Thoracic aorta (tissue), 2 donors: Measurements from ENCODE around the gene GCN1. TPM values are rescaled to one million over a fixed set of nuclear protein-coding genes. Genes with fewer than 3 reads are reported as not detected.
A peak's percentile ranks its signal among the peaks of the same experiment; 100 is the strongest.

Source experiments
- ATAC-seq: fragments of 150-250 bp; one replicate; pipeline ENCODE4 v1.8.0; 2017; ENCODE audit warnings: low read depth; ENCODE audit not compliant: insufficient number of reproducible peaks, low FRiP score
- DNase-seq: peaks from one replicate; pipeline ENCODE4 v3.0.0-alpha.2; 2020; ENCODE audit warnings: low spot score
- H3K27ac ChIP-seq, 2 donors: fragments of 200-600 bp; sonication (generic); 1 replicate in 1 of 2; 2 replicates in 1 of 2; pipeline ENCODE4 v1.5.1; 2016; ENCODE audit warnings: mild to moderate bottlenecking in 2 of 2, moderate library complexity in 2 of 2
- H3K27me3 ChIP-seq: fragments of 200-600 bp; sonication (generic); replicated peaks from 2 replicates; pipeline ENCODE4 v1.6.0; 2016; ENCODE audit warnings: mild to moderate bottlenecking; ENCODE audit not compliant: insufficient read depth
- H3K36me3 ChIP-seq: fragments of 200-600 bp; sonication (generic); one replicate; pipeline ENCODE4 v1.5.1; 2016
- H3K4me1 ChIP-seq, 2 donors: fragments of 200-600 bp; sonication (generic); 1 replicate in 1 of 2; 2 replicates in 1 of 2; pipeline versions ENCODE4 v1.5.1 to v1.6.0; 2016; ENCODE audit warnings: low read depth in 2 of 2, mild to moderate bottlenecking in 1 of 2; ENCODE audit not compliant: control insufficient read depth in 1 of 2
- H3K4me3 ChIP-seq: fragments of 200-600 bp; sonication (generic); 2 replicates; pipeline ENCODE4 v1.5.1; 2016; ENCODE audit warnings: mild to moderate bottlenecking
- H3K9me3 ChIP-seq: fragments of 200-600 bp; sonication (generic); 2 replicates; pipeline ENCODE4 v1.5.1; 2016
- total RNA-seq, 2 donors: library from RNA; depleted of rRNA; stranded (reverse); fragments of >200 nt; gene quantifications; one replicate each; pipeline versions ENCODE4 v1.1.0 to v1.2.3, GENCODE V29; 2016
- TF ChIP-seq, protein P1 (sequence below): fragments of 200-600 bp; sonication (generic); IDR thresholded peaks from one replicate; pipeline ENCODE4 v1.5.1; 2019; ENCODE audit warnings: antibody characterized with exemption

GCN1 gene
- total RNA-seq, 2 donors from 2014 or later = 56.8 to 91.5 TPM

DNA sequence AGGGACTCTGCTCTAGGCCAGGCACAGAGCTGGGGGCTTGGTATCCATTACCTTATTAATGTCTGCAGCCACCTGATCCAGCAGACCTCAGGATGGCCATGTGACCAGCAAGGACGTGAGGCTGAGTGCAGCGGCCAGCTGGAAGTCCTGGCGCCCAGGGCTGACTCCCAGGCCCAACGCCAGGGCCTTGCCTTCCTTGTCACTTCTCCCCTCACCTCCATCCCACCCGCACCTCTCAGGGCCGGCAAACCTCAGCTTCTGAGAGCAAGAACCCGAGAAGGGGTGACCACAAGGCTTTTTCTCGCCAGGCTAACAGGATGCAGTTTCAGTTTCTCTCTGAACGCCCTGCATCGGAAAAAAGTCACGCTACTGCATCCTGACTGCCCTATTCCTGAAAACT, 93.3 kb downstream of the GCN1 start:
- H3K27me3 ChIP-seq = no peaks in the 10 kb centered on the region
- no peaks in the 10 kb centered on the region for H3K9me3 ChIP-seq
- TF ChIP-seq, protein P1, sequence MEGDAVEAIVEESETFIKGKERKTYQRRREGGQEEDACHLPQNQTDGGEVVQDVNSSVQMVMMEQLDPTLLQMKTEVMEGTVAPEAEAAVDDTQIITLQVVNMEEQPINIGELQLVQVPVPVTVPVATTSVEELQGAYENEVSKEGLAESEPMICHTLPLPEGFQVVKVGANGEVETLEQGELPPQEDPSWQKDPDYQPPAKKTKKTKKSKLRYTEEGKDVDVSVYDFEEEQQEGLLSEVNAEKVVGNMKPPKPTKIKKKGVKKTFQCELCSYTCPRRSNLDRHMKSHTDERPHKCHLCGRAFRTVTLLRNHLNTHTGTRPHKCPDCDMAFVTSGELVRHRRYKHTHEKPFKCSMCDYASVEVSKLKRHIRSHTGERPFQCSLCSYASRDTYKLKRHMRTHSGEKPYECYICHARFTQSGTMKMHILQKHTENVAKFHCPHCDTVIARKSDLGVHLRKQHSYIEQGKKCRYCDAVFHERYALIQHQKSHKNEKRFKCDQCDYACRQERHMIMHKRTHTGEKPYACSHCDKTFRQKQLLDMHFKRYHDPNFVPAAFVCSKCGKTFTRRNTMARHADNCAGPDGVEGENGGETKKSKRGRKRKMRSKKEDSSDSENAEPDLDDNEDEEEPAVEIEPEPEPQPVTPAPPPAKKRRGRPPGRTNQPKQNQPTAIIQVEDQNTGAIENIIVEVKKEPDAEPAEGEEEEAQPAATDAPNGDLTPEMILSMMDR = no peak
- peaks cover 54% of the 10 kb centered on the region for H3K36me3 ChIP-seq
- H3K27ac ChIP-seq = peak overlapping the region in 1 of 2 donors; percentile 25
- H3K4me1 ChIP-seq = peaks cover 17 to 27% of the 10 kb centered on the region in 2 donors
- peak overlapping the region; percentile 12 for H3K4me3 ChIP-seq
- no peak for ATAC-seq
- no peak for DNase-seq

DNA sequence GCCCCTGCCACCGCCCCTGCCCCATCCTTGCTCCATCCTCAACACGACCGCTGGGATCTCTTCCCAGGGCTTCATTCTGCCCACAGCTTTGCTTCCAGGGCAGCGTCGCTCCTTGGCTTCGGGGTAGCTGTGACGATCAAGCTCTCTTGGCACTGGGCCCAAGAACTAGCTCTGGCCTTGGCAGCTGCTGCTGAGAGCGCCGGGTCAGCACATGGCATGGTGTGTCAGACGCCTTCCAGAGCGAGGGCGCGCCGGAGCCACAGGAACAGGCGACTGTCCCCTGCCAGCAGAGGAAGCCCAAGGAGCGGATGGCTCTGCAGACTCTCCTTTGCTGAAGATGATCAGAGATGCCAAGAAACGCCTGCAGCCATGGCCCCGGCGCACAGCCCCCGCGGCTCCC, 93.9 kb downstream of the GCN1 start:
- Histone ChIP-seq H3K36me3 (peaks cover 55% of the 10 kb centered on the region), H3K4me3 (peak overlapping the region; percentile 12), H3K4me1 (peaks cover 17 to 27% of the 10 kb centered on the region in 2 donors), H3K9me3 (no peaks in the 10 kb centered on the region), H3K27me3 (no peaks in the 10 kb centered on the region), H3K27ac (peak overlapping the region in 1 of 2 donors; percentile 25)
- ATAC-seq (no peak), DNase-seq (peak; percentile 64)
- TF ChIP-seq, protein P1 = no peak

DNA sequence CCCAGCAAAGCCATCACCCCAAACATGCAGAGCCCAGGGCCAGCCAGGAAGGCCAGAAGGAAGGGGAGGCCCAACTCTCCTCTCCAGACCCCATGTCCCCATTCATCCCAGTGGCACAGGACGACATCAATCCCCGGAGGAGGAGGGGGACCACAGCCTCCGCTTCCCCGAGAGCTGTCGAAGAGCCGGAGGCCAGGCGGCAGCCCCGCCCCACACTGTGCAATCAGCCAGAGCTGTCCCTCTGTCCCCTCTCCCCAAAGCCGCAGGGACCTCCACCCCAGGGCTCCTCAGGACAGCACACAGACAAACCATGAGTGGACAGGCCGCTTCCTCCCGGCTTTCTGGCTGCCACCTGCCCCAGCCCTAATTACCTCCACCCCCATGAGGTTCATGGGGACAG, 94.8 kb downstream of the GCN1 start:
- DNase-seq (no peak), ATAC-seq (no peak)
- H3K36me3 ChIP-seq = peaks cover 57% of the 10 kb centered on the region
- H3K9me3 ChIP-seq = no peaks in the 10 kb centered on the region
- H3K4me1 ChIP-seq = peaks cover 17 to 27% of the 10 kb centered on the region in 2 donors
- TF ChIP-seq, protein P1 = no peak
- H3K27me3 ChIP-seq = no peaks in the 10 kb centered on the region
- no peak overlapping the region for H3K27ac ChIP-seq
- H3K4me3 ChIP-seq = no peak overlapping the region

DNA sequence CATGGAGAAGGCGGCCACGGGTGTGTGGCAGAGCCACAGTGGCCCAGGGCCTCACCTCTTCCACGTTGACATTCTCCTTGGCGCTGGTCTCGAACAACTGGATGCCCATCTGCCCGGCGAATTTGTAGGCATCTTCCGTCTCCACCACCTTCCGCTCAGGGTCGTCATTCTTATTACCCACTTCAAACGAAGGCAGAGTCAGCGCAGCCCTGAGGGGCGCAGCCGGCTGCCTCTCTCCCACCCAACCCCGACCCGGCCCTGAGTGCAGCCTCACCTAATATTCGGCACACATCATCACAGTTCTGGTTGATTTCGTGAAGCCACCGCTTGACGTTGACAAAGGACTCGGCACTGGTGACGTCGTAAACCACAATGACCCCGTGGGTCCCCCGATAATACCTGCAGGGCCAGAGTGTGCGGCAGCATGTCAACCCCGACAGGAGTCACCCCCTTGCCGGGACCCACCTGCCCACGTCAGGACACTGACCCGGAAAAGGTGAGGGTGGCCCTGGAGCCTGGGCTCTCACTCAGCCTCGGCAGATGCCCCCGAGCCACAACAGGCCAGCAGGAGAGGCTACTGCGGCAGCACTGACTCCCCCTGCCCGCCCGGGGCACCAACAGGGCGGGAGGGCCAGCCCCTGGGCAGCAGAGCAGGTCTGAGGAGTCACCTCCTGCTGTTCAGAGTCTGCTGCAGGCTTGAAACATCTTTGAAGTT, 95.6 kb downstream of the GCN1 start:
- no peaks in the 10 kb centered on the region for H3K27me3 ChIP-seq
- TF ChIP-seq, protein P1 = no peak
- peaks cover 17 to 27% of the 10 kb centered on the region in 2 donors for H3K4me1 ChIP-seq
- no peak overlapping the region for H3K4me3 ChIP-seq
- H3K36me3 ChIP-seq = peaks cover 58% of the 10 kb centered on the region
- no peak for DNase-seq
- H3K27ac ChIP-seq = no peak overlapping the region
- no peaks in the 10 kb centered on the region for H3K9me3 ChIP-seq
- ATAC-seq = no peak

DNA sequence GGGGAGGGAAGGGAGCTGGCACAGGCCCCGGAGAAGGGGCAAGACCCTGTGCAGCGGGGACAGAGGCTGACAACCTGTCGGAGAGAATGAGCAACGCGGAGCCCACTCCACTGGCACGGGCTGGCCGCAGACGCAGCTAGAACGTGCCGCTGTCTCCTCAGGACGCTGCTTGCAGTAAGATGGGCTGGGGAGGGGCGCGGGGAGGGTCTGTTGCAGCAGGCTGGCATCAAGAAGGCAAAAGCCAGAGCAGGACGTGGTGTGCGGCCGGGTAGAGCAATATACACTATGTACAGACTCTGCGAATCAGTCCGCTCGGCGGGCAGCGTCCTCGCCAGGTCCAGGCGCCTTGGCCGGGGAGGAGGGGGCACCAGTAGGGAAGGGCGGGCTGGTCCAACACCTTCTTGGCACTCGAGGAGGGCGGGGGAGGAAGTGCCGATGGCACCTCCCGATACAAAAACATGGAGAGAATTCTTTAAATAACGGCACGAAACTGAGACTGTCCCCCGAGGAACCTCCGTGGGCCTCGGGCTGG, 97.8 kb downstream of the GCN1 start:
- H3K4me1 ChIP-seq = peaks cover 11 to 19% of the 10 kb centered on the region in 2 donors
- H3K4me3 ChIP-seq = no peak overlapping the region
- DNase-seq = no peak
- H3K27ac ChIP-seq = no peak overlapping the region
- H3K9me3 ChIP-seq = no peaks in the 10 kb centered on the region
- peaks cover 46% of the 10 kb centered on the region for H3K36me3 ChIP-seq
- no peak for ATAC-seq
- H3K27me3 ChIP-seq = no peaks in the 10 kb centered on the region
- TF ChIP-seq, protein P1 = no peak
